ENCODE data around the gene HDAC9.

Gene HDAC9

DNA sequence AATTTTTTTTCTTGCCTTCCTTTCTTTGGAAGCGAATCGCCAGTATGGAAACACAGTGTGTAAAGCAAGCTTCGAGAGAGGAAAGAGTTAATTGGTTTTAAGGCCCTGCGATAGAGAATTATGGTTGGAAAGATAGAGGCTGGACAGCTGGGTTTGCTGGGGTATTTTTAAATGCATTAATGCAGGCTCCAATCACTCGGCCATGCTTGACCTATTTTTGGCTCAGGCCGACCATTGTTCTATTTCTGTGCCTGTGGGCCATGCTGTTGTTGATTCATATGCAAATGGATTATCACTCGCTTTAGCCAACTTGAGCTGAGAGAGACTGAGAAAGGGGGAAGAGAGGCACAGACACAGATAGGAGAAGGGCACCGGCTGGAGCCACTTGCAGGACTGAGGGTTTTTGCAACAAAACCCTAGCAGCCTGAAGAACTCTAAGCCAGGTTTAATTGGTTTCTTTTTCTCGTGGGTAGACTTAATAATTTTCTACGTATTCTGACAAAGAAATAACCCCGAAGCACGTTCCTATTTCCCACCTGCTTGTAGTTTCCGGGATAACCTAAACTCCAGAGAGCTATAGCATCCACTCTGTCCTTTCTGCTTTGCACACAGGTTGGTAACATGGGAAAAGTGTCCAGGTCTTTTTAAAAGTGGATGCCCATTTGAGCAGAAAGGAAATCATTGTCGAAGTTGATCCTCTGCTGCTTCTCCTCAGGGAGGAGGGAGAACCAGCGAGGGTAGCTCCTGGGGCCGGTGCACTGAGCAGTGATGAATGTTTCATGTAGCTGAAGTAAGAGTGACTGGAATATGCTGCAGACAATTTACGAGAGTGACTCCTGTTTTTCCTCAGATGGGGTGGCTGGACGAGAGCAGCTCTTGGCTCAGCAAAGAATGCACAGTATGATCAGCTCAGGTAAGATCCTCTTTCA is at the start of gene HDAC9:
Gene HDAC9, plus strand, starts transcription at position 338 of the 929 bp plus-strand sequence. Its CDS starts 554 bp downstream, at position 892.
- DNase-seq, result no peak

DNA sequence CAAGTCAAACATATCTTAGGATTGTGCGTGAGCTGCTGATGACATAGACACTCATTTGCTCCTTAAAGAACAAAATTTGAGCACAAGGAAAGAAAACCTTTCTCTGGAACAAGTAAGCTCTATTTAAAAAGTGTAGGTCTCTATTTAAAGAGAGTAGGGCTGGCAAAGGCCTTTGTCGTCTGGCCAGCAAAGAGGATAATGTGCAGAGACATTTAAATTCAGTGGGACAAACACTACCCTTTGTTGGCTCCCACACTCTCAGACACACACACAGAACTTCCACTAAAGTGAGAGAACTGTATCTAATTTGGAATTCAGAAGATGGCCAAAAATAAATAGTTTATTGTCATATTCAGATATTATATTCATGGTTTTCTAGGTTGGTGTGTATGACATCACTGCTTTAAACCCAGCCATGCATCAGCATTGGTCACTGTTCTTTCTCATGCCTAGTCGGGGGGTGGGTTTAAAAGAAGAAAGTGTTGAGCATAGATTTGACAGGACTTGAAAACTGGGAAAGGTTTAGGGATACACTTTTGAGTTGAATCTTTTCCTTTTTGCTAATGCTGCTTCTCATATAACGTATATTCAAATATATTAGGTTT is 49.5 kb upstream of the HDAC9 start:
- no peak for DNase-seq

DNA sequence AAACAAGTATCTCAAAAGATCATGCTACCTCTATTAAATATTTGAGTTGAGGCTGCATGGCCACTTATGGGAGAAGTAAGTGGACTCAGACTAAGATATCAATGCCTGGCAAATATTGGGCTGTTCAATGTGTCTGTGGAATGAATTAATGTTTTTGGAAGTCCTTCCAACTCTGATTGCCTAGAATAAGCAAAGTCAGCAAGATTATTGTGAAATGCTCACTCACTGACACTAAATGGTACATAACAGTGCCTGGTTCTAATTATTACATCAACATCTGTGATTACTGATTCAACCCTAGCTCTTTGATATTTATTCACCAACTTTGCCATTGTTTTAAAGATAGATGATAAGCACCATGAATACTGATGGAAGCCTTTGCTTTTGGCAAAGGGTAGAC is 45.5 kb upstream of the HDAC9 start:
- DNase-seq, result no peak

DNA sequence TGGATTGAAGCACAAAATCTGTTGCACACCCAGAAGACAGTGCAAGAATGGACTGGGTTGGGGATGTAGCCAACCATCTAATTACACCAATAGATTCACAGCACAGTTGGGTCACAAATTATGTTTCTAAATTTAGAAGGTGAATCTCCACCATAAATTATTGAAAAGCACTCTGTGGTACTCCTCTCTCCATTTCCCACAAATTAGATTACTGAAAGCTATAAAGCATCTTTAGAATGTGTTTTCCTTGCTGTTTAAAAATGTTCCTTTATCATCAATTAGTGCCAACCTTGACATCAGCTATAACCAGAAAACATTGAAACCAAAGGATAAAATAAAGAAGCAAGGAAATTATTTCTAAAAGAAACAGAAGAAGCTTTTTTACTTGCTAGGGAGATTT is 39.9 kb upstream of the HDAC9 start:
- no peak for DNase-seq

DNA sequence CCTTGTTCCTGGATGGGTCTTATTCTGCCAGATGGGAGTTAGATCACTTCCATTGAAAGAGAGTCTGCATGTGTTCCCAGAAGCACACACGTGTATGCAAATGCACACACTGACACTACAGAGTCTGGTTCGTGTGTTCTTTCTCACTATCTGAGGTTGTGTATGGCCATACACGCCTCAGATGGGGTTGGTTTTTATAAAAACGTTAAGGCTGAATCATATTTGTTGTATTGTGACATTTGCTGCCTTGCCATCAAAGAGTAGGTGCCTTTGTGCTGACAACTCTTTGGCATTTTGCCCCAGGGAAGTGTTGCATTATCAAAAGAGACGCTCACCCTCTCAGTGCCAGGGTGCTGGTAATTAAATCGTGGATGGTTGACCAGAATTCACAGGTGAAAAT is 37.7 kb upstream of the HDAC9 start:
- DNase-seq, result no peak

DNA sequence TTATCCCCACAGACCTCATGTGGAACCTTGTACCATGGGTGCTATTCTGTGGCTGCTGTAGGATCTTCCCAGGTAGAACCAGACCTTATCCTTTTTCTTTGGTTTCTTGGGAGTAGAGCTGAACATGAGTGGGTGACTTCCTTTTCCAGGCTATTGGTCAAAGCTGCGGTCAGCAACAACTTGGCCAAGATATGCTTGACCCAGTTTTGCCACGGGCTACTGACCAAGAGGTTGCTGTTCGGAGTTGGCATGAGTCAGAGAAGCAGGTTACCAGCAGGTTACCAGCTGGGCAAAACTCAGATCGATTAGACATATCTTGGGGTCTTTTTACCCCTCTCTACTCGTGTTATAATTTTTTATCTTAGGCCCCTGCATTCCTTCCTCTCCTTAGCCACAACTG is 36.7 kb upstream of the HDAC9 start:
- DNase-seq, result no peak

DNA sequence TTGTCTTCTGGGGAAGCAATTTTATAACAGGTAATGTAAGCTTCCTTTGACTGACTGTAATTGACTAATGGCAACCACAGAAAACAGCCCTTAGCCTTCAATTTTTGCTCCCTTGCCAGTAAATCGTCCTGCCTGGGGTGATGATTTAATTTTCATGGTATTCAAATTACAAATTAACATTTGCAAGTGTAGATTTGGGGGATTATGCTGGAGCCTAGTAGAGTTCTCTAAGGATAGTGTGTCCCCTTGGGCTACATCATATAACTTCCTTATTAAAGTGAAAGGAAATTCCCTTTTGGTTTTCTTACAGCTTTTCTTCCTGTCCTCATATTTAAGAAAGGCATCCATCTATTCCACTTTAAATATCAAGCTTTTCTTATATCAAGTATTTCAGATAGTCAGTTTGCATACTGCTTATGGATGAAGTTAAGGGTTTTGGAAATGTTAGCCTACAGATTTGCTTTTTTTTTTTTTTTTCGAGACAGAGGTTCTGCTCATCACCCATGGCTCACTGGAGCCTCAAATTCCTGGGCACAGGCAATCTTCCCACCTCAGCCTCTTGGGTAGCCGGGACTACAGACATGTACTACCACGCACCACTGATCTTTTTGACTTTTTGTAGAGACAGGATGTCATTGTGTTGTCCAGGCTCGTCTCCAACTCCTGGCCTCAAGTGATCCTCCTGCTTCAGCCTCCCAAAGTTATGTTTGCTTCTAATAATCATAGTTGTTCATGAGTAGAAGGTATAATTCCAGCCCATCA is 35.9 kb upstream of the HDAC9 start:
- no peak for DNase-seq

DNA sequence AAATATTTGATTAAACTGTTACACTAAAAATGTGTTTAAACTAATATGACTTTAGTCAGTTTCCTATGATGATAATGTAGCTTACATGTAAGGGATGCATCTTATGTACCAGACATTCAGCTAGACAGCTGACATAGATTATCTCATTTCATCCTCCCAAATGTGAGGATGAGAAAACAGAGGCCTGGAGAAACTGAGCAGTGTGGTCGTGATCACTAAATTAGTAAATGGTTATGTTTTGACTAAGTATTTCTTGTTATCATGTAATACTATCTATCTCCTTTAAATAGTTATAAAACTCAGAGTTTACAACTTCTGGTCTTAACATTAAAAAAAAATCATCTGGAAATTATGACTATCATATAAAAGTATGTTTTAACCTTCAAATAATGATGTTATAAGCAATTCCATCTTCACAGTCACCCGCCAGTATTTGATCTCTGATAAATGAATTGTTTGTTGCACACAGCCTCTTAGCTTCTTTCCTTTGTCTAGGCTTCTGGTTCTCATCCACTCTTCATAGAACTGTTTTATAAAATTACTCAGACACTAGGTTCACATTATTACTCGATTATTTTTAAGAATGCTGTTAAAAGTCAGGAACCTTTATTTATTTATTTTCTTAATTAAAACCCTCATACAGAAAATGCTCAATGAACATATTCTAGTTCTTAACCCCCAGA is 33.6 kb upstream of the HDAC9 start:
- DNase-seq, result peak; percentile 44

DNA sequence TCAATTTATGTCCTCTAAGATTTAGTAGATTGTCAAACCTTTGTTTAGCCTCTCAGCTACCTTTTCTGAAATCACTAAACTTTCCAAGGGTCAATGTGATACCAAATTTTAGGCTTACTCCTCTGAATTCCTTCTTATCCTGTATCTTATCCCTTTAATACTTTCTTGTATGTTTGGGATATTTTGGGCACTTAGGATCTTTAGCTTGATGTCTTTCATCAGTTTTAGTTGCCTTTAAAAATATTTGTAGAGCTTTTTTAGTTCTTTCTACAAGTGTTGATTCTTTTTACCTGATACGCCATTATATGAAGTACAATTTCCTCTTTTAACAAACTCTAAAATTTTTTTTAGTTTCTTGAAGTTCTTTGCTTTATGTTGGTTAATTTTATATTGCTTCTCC is 30.7 kb upstream of the HDAC9 start:
- no peak for DNase-seq

DNA sequence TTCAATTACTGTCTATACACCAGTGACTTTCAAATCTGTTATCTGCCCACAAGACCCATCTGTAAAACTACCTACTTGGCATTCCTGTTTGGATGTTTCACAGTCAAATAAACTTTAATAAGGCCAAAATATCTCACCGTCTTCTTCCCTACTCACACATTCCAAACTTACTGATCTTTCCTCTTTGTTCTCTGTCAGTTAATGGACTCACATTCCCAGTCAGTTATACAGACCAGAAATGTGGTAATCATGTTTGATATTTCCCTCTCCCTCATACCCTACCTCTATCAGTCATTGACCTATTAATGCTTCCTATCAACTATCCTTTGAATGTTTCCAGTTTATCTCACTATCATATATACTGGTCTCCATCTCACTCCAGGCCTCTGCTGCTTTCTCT is 28.5 kb upstream of the HDAC9 start:
- DNase-seq, result no peak

DNA sequence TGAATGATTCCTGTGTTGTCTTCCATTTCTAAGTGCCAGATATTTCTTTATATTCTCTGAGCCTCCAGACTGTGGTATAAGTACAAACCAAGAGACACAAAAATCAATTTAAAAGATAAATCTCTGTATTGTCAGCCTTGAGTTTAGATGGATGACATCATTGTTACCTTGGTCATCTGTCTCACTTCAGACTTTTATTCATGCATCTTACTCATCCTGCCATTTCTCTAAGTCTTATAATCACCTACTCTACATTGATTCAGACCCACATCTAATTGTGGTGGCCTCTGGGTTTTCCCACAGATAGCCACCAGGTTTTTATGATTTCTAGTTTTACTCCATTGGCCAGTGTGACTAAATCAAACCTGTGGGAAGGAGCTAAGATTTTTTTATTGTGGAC is 26.8 kb upstream of the HDAC9 start:
- no peak for DNase-seq

DNA sequence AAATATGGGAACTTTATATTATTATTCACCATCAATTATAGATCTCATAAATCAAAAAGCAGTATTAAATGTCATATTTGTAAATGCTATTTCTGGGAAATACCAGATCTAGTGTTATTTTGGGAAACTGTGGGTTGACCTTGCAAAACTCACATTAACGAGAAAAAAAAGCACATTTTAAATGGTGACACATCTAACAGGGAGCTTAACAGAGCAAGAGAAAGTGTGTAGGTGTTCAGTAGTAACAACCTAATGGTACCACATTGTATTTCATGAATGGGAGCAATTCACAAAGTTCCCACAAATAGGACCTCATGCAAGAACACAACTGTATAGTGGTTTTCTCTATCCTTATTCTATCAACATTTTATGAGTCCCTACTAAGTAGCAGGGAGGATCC is 26.2 kb upstream of the HDAC9 start:
- DNase-seq, result no peak

DNA sequence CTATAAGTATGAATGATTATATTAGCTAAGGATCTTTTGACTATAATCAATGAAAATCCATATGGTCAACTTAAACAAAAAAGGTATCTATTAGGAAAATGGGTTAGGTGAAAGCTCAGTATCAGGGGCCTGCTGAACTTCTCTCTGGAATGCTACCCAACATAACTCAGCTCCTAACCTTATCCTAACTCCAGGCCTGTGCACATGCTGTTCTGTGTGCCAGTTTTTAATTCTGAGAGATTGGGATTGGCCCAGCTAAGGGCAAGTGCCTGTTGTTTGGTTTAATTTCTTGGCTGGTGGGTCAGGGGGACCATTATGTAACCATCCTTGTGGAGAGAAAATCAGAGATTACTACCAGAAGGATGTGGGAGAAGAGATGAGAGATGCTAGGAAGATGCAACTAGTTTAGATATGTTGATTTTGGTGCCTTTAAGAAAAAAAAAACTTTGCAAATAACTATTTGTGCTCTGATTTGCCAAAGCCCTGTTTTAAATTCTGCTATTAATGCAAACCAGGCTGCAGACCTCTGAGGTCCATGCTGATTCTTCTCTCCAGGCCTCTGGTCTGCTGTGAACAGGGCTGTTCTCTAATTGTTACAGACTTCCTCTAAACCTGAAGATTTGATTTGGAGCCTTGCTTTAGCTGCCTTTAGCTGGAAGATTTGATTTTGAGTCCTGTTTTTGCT is 23.9 kb upstream of the HDAC9 start:
- no peak for DNase-seq

DNA sequence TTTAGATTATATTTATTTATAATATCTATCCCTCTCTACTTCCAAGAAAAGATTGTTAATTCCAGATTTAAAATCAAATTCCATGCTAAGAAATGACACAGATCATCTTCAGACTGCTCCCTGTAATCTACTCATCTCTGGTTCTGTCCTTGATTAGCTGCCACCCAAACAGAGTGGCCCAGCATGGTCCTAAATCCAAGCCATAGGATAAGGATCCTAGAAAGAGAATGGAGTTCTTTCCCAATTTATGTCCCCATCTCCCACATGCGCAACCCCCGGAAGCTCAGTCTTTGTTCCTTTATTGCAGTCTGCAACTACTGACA is 23.4 kb upstream of the HDAC9 start:
- DNase-seq, result no peak

DNA sequence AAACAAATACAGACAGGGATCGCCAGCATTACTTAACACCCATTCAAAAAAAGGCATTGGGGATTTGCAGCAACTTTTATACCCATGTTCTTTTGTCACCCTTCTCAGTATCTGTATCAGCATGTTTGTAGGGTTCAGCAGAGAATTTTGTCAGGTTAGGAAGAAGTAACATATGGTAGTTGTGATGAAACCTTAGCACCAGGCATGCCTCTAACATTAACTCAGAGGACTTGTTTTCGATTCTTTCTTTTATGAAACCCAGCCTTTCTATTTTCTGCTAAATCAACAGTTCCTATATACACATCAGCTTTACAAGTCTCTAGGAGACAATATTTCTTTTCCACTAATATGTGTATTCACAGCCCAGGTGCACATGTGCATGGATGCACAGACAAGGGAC is 22.4 kb upstream of the HDAC9 start:
- no peak for DNase-seq

DNA sequence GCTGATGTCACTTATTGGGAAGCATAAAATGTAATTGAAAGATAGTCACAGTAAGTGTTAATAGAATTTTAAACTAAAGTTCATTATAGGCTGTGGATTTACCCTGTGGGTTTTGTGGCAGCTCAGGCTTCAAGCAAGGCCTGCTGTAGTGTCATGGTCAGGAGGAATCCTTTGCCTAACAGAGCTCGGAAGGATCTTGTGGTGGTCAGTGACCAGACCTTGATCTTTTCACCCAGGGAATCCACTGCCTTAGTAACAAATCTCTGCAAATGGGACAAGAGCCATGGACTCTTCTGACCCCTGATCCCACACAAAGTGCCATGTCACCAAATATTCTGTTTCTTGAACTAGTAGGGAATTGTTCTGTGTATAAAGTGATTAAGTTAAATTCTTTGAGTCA is 20.6 kb upstream of the HDAC9 start:
- DNase-seq, result no peak

DNA sequence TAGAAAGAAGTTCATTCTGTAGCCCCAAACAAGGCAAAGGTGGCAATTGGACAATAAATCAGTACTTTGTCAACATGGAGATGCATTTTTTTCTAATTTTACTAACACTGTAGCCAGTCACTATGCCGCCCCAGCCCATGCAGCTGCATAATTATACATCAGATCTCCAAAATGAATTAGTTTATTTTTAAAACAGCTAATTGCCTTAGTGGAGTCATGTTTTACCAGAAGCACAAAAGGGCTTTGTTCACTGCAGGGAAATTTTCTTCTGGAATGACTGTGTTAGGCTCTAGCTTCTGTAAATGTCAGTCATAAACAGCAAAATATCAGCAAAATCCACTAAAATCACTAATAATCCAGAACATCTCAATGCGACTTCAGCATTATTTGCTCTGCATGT is 20.1 kb upstream of the HDAC9 start:
- no peak for DNase-seq

DNA sequence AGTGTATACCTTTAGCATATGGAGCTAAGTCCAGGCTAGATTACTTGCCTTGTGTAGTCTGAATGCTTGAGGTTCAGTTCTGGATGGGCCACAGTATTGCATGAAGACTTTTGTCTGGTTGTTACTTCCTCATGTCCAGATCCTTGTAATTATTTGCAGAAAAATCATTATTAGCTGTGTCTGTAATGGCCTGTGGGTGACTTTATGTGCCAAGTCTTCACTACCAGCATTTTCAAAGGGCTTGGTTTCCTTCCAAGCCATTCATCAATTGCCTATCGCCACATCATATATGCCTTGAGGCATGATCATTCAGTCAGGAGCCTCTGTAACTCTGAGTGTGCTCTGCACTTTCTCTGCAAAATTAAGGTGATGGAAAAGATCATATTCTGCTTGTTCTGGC is 13.8 kb upstream of the HDAC9 start:
- DNase-seq, result no peak

DNA sequence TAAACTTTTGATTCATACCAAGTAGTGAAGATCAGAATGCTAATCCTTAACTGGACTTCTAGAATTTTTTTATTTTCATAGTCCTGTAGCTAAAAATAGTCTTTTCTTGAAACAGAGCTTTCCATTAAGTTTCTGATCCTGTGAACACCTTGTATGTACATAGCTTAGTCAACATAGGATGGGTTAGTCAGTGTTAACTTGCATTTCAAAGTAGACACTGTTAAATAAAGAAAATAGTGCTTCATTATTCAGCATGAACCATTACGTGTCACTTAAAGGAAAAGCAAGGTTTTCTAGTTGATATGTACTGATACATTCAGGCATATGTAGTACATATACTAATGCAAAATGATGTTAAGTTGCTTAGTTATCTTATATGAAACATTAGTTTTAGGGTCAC is 7.5 kb upstream of the HDAC9 start:
- no peak for DNase-seq

DNA sequence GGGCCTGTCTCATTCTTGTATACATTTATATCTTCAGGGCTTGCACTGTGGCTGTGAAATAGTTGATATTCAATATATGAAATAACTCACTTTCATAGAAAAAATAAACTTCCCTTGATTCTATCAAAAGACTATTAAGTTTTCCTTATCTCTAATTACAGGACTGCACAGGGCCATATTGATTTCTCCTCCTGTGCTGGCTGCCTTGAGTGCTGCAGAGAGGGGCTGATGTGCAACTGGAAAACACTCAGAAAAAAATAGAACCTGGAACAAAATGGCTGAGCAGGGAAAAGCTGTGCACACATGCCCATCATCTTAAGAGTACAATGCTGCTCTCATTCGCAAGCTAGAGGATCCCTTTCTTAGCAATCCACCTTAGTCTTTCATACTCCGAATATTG is 5.9 kb upstream of the HDAC9 start:
- DNase-seq, result no peak

DNA sequence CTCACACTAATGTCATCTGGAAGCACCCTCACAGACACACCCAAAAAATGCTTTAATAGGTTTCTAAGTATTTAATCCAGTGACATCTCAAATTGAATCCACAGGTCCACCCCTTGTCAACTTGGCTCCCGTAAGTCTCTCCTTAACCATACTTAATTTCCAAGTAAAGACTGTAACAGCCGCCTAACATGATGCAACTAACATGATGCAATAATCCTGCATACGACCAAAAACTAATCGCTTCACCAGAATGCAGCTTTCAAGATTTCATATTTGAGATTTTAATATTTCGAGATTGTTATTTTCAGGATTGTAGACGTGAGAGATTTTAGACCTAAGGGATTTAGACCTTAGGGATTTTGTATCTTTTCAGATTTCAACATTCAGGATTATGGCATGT is 3.7 kb upstream of the HDAC9 start:
- DNase-seq, result no peak

DNA sequence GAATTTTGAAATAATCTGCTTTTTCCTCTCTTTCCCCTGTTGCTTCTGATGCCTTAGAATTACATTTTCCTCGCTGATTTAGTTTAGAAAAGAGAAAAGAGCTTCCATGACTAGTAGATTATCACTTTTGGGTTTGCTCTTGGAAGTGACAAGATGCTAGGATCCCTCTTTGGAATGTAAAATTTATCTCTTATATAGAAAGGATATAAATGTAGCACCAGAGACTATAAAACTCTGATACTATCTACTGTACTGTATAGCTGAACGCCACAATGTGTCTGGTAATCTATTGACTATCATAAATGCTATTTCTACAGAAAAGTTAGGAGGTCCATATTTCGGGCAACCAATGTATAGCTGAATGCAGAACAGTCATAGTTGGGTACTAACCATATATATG is 1.1 kb upstream of the HDAC9 start:
- no peak for DNase-seq

Data from activated CD4-positive, alpha-beta T cell treated with anti-CD3 and anti-CD28 coated beads, Interleukin-2, amount 50 U/mL, for 16 hours (primary cell).